Caki2 (cell line): ENCODE data around the gene KRTAP5-2. TPM values are rescaled to one million over a fixed set of nuclear protein-coding genes. Genes with fewer than 3 reads are reported as not detected.

Experiments used
- DNase-seq: peaks from one replicate; pipeline ENCODE4 v3.0.0-alpha.2; 2015; ENCODE audit warnings: low read depth
- in situ Hi-C: cut with HindIII; loops from 2 replicates; pipeline ENCODE4 v1.10.0; 2016; ENCODE audit warnings: low sequenced_read_pairs, low pct_unique_long_range_greater_than_20kb, mixed read lengths
- total RNA-seq: library from RNA; depleted of rRNA; stranded (reverse); fragments of >200 nt; shearing (Covaris generic); gene quantifications from 2 replicates; pipeline ENCODE4 v1.2.3, GENCODE V29; 2014; ENCODE audit warnings: low replicate concordance

Gene KRTAP5-2
- total RNA-seq, 1 experiment from 2014 or later: not detected

GRCh38 chr11:1573077-1573902, 24.8 kb downstream of the KRTAP5-2 start:
- no peak for DNase-seq
- in situ Hi-C loops: no loop called here

GRCh38 chr11:1572197-1573076, 25.7 kb downstream of the KRTAP5-2 start, which contains the start of gene DUSP8:
TSS of gene DUSP8 (minus strand) at chr11:1572271. CDS start at chr11:1565826, 6,445 bp downstream.
- DNase-seq: peak; percentile 76

DNA sequence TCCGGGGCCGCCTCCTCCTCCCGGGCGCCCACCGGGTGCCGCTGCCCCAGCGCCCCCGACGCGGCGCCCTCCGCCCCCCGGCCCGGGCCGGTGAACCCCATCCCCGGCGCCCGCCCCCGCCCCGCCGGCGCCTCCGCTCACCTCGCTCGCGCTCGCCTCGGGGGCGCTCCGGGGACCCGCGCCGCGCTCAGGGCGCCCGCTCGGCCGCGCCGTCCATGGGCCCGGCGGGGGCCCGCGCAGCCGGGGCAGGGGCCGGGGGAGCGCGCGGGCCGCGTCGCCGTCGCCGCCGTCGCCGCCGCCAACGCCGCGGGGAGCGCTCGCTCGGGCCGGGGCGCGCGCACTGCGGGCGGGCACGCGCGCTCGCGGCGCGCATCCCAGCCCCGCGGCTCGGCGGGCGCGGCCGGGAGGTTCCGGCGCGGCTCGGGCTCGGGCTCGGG, 26.3 kb downstream of the KRTAP5-2 start:
- in situ Hi-C loops: no loop called here
- no peak for DNase-seq

More at GRCh38 chr11:1572197-1573076, 25.7 kb downstream of the KRTAP5-2 start, which contains the start of gene DUSP8:
- in situ Hi-C loops: no loop called here

- in situ Hi-C loops: no loop called here
- no peak for DNase-seq
These were observed 27.0 kb downstream of the KRTAP5-2 start for GRCh38 chr11:1570896-1571759.

DNA sequence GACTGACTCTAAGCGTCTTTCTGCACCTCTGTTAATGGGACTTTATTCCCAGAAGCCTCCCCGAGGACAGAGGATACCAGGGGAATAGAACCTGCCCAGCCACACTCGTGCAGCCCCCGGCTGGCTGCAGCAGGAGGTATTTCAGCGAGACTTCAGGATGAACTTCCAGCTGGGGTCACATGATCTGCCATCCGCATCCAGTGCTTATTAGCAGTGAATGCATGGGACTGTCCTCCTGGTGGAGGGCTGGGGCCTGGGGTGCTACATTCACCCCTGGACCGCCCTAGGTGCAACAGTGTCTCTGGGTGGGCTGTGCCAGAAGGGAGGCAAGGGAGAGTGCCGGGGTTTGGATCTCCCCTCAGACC, 27.6 kb downstream of the KRTAP5-2 start:
- no peak for DNase-seq
- in situ Hi-C loops: no loop called here

- in situ Hi-C loops: no loop called here
- no peak for DNase-seq
These were observed 28.1 kb downstream of the KRTAP5-2 start for GRCh38 chr11:1570001-1570453.

DNA sequence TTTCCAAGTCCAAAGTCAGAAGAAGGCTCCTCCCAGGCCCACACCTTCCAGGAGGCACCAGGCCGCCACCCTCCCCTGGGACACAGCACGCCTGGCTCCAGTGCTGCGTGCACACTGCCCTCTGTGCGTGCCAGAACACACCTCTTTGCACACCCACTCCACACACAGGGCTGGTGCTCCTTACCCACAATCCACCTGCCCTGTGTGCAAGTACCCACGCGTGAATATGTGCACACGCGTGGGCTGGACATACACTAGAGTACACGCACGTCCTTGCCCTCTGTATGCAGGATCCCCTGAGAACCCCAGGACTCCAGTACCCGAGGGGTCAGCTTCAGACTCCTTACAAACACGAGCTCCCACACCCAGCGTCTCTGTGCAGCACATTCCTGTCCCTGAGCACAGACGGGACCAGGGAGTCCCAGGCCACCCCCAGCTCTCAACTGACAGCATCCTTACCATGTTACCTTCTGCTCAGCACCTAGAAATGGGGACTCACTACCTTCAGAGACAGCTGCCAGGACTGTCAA, 28.8 kb downstream of the KRTAP5-2 start:
- in situ Hi-C loops: no loop called here
- DNase-seq: no peak

DNA sequence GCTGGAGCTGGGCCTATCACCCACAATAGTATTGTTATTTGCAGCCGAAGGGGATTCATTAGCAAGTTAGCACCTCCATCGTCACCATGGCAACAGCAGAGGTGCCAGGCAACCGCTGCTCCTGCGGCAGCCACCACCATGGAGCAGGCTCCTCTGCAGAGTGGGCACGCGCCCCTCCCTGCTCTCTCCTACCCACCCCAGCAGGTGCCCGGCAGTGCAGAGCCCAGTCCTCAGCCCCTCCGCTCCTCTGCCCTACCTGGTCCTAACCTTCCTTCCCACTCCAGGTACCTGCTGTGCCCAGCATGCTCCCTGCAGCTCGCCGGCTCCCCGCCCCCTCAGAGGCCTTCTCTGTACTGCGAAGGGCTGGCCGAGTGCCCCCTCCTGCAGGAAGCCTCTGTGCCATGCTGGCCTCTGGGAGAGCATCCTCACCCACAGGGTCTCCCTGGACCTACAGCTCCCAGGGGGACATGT, 29.6 kb downstream of the KRTAP5-2 start:
- in situ Hi-C loops: no loop called here
- DNase-seq: no peak

- in situ Hi-C loops: no loop called here
- no peak for DNase-seq
These were observed 30.4 kb downstream of the KRTAP5-2 start for GRCh38 chr11:1567721-1568100.

- DNase-seq: no peak
- in situ Hi-C loops: no loop called here
These were observed 30.9 kb downstream of the KRTAP5-2 start for GRCh38 chr11:1567052-1567720.

DNA sequence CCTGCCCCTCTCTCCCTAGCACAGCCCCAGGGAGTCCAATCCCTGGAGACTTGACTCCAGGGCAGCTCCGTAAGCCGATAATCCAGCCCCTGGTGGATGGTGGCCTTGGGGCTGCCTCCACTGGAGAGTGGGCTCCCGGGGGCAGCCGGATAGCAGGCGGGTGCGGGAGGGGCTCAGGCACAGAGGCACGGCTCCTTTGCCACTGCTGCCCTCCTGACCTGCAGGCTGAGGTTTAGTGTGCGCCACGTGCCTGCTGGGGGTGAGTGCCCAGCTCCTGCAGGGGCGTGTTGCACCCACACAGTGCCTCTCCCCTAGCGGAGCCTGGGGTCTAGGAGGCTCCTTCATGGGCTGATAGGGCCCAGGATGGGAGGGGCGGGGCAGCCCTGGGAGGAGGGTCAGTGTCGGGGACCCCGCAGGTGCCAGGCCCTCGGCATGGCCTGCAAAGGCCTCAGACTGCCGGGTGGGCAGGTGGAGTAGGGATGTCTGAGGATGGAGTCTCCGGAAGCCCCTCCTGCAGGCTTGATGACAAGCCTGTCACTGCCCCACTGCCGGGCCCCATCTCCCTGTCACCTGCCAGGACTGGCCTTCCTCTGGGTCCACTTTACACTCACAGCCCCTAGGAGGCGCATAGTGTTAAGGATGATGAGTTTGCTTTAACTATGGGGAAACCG, 31.6 kb downstream of the KRTAP5-2 start:
- in situ Hi-C loops: no loop called here
- DNase-seq: no peak

DNA sequence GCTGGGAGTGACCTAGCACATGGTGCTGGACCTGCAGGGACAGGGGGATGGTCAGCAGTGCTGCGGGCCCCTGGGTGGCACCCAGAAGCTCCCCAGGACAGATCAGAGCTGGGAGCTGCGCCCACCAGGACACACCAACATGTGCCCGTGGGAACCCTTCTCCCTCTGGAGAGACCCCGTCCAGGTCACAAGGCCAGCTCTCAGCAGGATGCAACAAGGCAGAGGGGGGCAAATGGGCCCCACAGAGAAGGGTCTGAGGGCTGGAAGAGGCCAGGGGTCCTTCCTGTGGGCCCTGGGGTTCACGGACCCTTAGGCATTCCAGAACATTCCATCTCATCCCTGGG, 32.2 kb downstream of the KRTAP5-2 start:
- no peak for DNase-seq
- in situ Hi-C loops: no loop called here

DNA sequence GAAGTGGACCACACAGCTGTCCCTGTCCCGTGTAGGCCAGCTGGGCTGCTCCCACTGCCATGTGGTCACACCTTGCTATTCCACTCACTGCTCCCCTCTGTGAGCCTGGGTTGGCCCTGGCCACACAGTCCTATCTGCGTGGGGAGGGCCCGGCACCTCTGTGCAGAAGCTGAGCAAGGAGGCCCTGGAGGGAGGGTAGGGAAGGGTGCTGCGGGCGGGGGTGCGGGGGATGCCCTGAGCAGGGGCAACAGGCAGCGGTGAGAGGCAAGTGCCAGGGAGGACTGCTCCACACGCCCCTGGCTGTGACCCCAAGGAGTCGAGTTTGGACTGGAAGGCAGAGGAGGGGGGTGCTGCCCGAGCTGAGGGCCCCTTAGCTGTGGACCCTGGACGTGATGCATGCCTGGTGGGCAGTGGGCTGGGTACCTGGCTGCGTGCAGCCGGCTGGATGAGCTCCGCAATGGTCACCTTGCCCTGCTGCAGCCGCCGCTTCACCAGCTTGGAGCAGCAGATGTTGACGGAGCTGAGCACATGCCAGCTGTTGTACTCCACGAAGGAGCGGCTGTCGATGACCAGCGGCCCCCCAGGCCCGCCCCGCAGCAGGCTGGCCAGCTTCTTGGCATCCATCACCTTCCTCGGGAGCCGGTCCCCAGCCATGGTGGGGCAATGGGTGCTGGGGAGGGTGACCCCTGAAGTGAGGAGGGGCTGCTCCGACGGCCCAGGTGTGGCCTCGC, 32.8 kb downstream of the KRTAP5-2 start:
- no peak for DNase-seq
- in situ Hi-C loops: no loop called here

GRCh38 chr11:1564535-1565172, 33.4 kb downstream of the KRTAP5-2 start:
- DNase-seq: no peak
- in situ Hi-C loops: no loop called here

- no peak for DNase-seq
- in situ Hi-C loops: no loop called here
These were observed 34.2 kb downstream of the KRTAP5-2 start for GRCh38 chr11:1563697-1564534.
